Stimulated activated CD8-positive, alpha-beta memory T cell treated with anti-CD3 and anti-CD28 coated beads, Interleukin-15, amount 100 ng/mL, for 1 hour (primary cell): ENCODE results near the gene HLA-DPA1.
"Not testable (repeated sequence)": the region's sequence is repeated elsewhere in the genome, so short reads cannot be mapped to it uniquely, and the experiment has no call there.

Source experiments
- DNase-seq: peaks from one replicate; pipeline ENCODE4 v3.0.0-alpha.2; 2020; ENCODE audit warnings: low read depth

The HLA-DPA1 gene

GRCh38 chr6:33064723-33065122 lies 8.7 kb downstream of the HLA-DPA1 start:
- no peak for DNase-seq

- DNase-seq: not testable (repeated sequence)
These were observed 10.0 kb downstream of the HLA-DPA1 start for GRCh38 chr6:33063435-33063834.

- DNase-seq: no peak
These were observed 11.5 kb downstream of the HLA-DPA1 start for GRCh38 chr6:33061987-33062386.

GRCh38 chr6:33057222-33058150 lies 16.0 kb downstream of the HLA-DPA1 start:
- DNase-seq: no peak

- no peak for DNase-seq
These were observed 20.2 kb downstream of the HLA-DPA1 start for GRCh38 chr6:33053230-33053629.

- DNase-seq: no peak
These were observed 20.8 kb downstream of the HLA-DPA1 start for GRCh38 chr6:33052627-33053026.

GRCh38 chr6:33050014-33050810 lies 23.2 kb downstream of the HLA-DPA1 start:
- no peak for DNase-seq

- DNase-seq: no peak
These were observed 24.0 kb downstream of the HLA-DPA1 start for GRCh38 chr6:33049323-33050013.

GRCh38 chr6:33040157-33040556 lies 33.3 kb downstream of the HLA-DPA1 start:
- DNase-seq: no peak

GRCh38 chr6:33036535-33036934 lies 36.9 kb downstream of the HLA-DPA1 start:
- DNase-seq: no peak

- DNase-seq: no peak
These were observed 38.9 kb downstream of the HLA-DPA1 start for GRCh38 chr6:33034554-33034953.

GRCh38 chr6:33030245-33030644 lies 43.2 kb downstream of the HLA-DPA1 start:
- DNase-seq: no peak

GRCh38 chr6:33029328-33030184 lies 43.9 kb downstream of the HLA-DPA1 start:
- DNase-seq: no peak

GRCh38 chr6:33028220-33028849 lies 45.1 kb downstream of the HLA-DPA1 start:
- DNase-seq: no peak

- DNase-seq: no peak
These were observed 48.9 kb downstream of the HLA-DPA1 start for GRCh38 chr6:33024521-33024920.

- DNase-seq: no peak
These were observed 49.9 kb downstream of the HLA-DPA1 start for GRCh38 chr6:33023536-33023935.

GRCh38 chr6:33021917-33022316 lies 51.5 kb downstream of the HLA-DPA1 start:
- DNase-seq: no peak

- DNase-seq: no peak
These were observed 54.1 kb downstream of the HLA-DPA1 start for GRCh38 chr6:33019372-33019771.

- DNase-seq: no peak
These were observed 54.5 kb downstream of the HLA-DPA1 start for GRCh38 chr6:33018904-33019303.

- DNase-seq: no peak
These were observed 55.0 kb downstream of the HLA-DPA1 start for GRCh38 chr6:33018418-33018817.
